H1 (cell line): Measurements from ENCODE around the gene TMEM154. TPM values are rescaled to one million over a fixed set of nuclear protein-coding genes. Genes with fewer than 3 reads are reported as not detected.

Experiments
- CTCF ChIA-PET: fragments of 300-600 bp; sonication (Branson Sonifier 250); formaldehyde crosslinking; loops from one replicate; lab custom pipeline; 2021; ENCODE audit not compliant: partially characterized antibody; lab: Charles Lee
- POLR2A ChIA-PET: fragments of 300-600 bp; sonication (Branson Sonifier 250); formaldehyde crosslinking; loops from one replicate; lab custom pipeline; 2021; ENCODE audit warnings: inconsistent platforms; ENCODE audit not compliant: partially characterized antibody; lab: Charles Lee
- DNase-seq, 2 experiments: peaks; one replicate each; pipeline versions ENCODE4 v3.0.0 to v3.0.0-alpha.2; 2010 to 2022; ENCODE audit warnings: low spot score in 2 of 2, low read depth in 1 of 2, mixed read lengths in 1 of 2
- FAIRE-seq: peaks from 2 replicates; lab custom pipeline; 2011; peaks lifted over from hg19 to GRCh38; lab: Jason Lieb, UNC
- H2AFZ ChIP-seq: 2 replicates; pipeline ENCODE4 v1.8.1; 2012; ENCODE audit warnings: low read length, inconsistent platforms
- H2AK5ac ChIP-seq: 2 replicates; pipeline ENCODE4 v1.6.1; 2013; ENCODE audit warnings: low read depth, low read length
- H2BK120ac ChIP-seq: replicated peaks from 2 replicates; pipeline ENCODE3; 2013; ENCODE audit warnings: low read depth, low read length, inconsistent platforms
- H2BK12ac ChIP-seq: 2 replicates; pipeline ENCODE4 v1.6.1; 2013; ENCODE audit warnings: low read depth, low read length
- H2BK15ac ChIP-seq: 2 replicates; pipeline ENCODE4 v1.6.1; 2013; ENCODE audit warnings: low read length
- H2BK20ac ChIP-seq: 2 replicates; pipeline ENCODE4 v1.6.1; 2013; ENCODE audit warnings: low read length
- H2BK5ac ChIP-seq: 2 replicates; pipeline ENCODE4 v1.6.1; 2013; ENCODE audit warnings: low read depth, low read length
- H3K14ac ChIP-seq: 2 replicates; pipeline ENCODE4 v1.6.1; 2013; ENCODE audit warnings: inconsistent platforms; ENCODE audit not compliant: insufficient read length
- H3K18ac ChIP-seq: 2 replicates; pipeline ENCODE4 v1.6.1; 2013; ENCODE audit warnings: low read length; ENCODE audit errors: extremely low read depth
- H3K23ac ChIP-seq: 2 replicates; pipeline ENCODE4 v1.6.1; 2013; ENCODE audit warnings: inconsistent platforms; ENCODE audit not compliant: insufficient read length
- H3K23me2 ChIP-seq: 2 replicates; pipeline ENCODE4 v1.6.1; 2013; ENCODE audit warnings: low read depth, low read length
- H3K27ac ChIP-seq: 2 replicates; pipeline ENCODE4 v1.6.1; 2011; ENCODE audit warnings: low read depth, low read length, inconsistent platforms
- H3K27me3 ChIP-seq, 4 experiments: replicated peaks in 1 of 4; 1 replicate in 1 of 4; 2 replicates in 3 of 4; pipeline versions ENCODE4 v1.6.1 to v1.8.1; 2011 to 2013; ENCODE audit warnings: low read length in 3 of 4, mild to moderate bottlenecking in 3 of 4, inconsistent platforms in 2 of 4, mixed read lengths in 2 of 4, moderate library complexity in 1 of 4; ENCODE audit not compliant: control insufficient read depth in 3 of 4, insufficient read depth in 3 of 4; ENCODE audit errors: extremely low read depth in 1 of 4
- H3K36me3 ChIP-seq, 4 experiments: 2 replicates each; pipeline versions ENCODE4 v1.6.1 to v1.8.1; 2011 to 2013; ENCODE audit warnings: mild to moderate bottlenecking in 4 of 4, low read length in 3 of 4, moderate library complexity in 2 of 4, control low read depth in 1 of 4, inconsistent platforms in 1 of 4; ENCODE audit not compliant: insufficient read depth in 4 of 4, control insufficient read depth in 2 of 4
- H3K4ac ChIP-seq: replicated peaks from 2 replicates; pipeline ENCODE3; 2013; ENCODE audit warnings: low read length, low read depth, mixed read lengths, inconsistent platforms; ENCODE audit not compliant: insufficient read length
- H3K4me1 ChIP-seq, 4 experiments: replicated peaks in 1 of 4; 1 replicate in 1 of 4; 2 replicates in 3 of 4; pipeline versions ENCODE4 v1.6.1 to v1.8.1; 2011 to 2013; ENCODE audit warnings: low read length in 3 of 4, inconsistent platforms in 2 of 4, mixed read lengths in 1 of 4; ENCODE audit not compliant: insufficient read depth in 4 of 4, control insufficient read depth in 3 of 4
- H3K4me2 ChIP-seq, 2 experiments: 2 replicates each; pipeline versions ENCODE4 v1.6.1 to v1.8.1; 2011 to 2013; ENCODE audit warnings: low read depth in 2 of 2, low read length in 2 of 2, control low read depth in 1 of 2, inconsistent platforms in 1 of 2, mild to moderate bottlenecking in 1 of 2; ENCODE audit not compliant: insufficient read depth in 1 of 2
- H3K4me3 ChIP-seq, 4 experiments: fragments of 200-600, 300-600 bp in 1 of 4; sonication (generic), shearing (Covaris generic), sonication (Bioruptor Twin) in 1 of 4; 2 replicates each; pipeline versions ENCODE4 v1.5.1 to v1.8.1; 2011 to 2016; ENCODE audit warnings: low read length in 4 of 4, low read depth in 3 of 4, control low read depth in 2 of 4, inconsistent platforms in 2 of 4, mild to moderate bottlenecking in 2 of 4, mixed read lengths in 1 of 4, moderate library complexity in 1 of 4; ENCODE audit not compliant: insufficient read depth in 2 of 4; ENCODE audit errors: extremely low read depth in 1 of 4
- H3K56ac ChIP-seq: replicated peaks from 2 replicates; pipeline ENCODE3; 2013; ENCODE audit warnings: low read depth, mild to moderate bottlenecking, mixed read lengths, low read length, inconsistent platforms; ENCODE audit not compliant: insufficient read length
- H3K79me1 ChIP-seq: 2 replicates; pipeline ENCODE4 v1.6.1; 2013; ENCODE audit warnings: low read depth, low read length, control low read depth
- H3K79me2 ChIP-seq, 2 experiments: 2 replicates each; pipeline versions ENCODE4 v1.6.1 to v1.8.1; 2012 to 2013; ENCODE audit warnings: low read length in 2 of 2, mild to moderate bottlenecking in 2 of 2, inconsistent platforms in 1 of 2; ENCODE audit not compliant: insufficient read depth in 2 of 2, control insufficient read depth in 1 of 2
- H3K9ac ChIP-seq, 4 experiments: replicated peaks in 1 of 4; 1 replicate in 1 of 4; 2 replicates in 3 of 4; pipeline versions ENCODE4 v1.6.1 to v1.8.1; 2011 to 2013; ENCODE audit warnings: low read depth in 3 of 4, low read length in 3 of 4, control low read depth in 2 of 4, mild to moderate bottlenecking in 2 of 4, moderate library complexity in 2 of 4, inconsistent platforms in 1 of 4; ENCODE audit errors: extremely low read depth in 1 of 4
- H3K9me3 ChIP-seq, 2 experiments: 2 replicates each; pipeline versions ENCODE4 v1.6.1 to v1.8.1; 2012 to 2013; ENCODE audit warnings: mild to moderate bottlenecking in 2 of 2, moderate library complexity in 2 of 2, control low read depth in 1 of 2, inconsistent platforms in 1 of 2, low read depth in 1 of 2, low read length in 1 of 2, mixed read lengths in 1 of 2; ENCODE audit not compliant: insufficient read depth in 2 of 2
- H4K20me1 ChIP-seq, 2 experiments: replicated peaks in 1 of 2; 2 replicates each; pipeline versions ENCODE3 to v1.8.1; 2011 to 2013; ENCODE audit warnings: inconsistent platforms in 2 of 2, low read length in 2 of 2, mild to moderate bottlenecking in 1 of 2; ENCODE audit not compliant: insufficient read depth in 2 of 2, control insufficient read depth in 1 of 2
- H4K5ac ChIP-seq: 2 replicates; pipeline ENCODE4 v1.6.1; 2013; ENCODE audit warnings: low read length, low read depth, mixed read lengths, inconsistent platforms; ENCODE audit not compliant: insufficient read length
- H4K8ac ChIP-seq: 2 replicates; pipeline ENCODE4 v1.8.0; 2013; ENCODE audit warnings: mild to moderate bottlenecking, moderate library complexity, low read length, inconsistent platforms; ENCODE audit not compliant: insufficient read depth; ENCODE audit errors: extremely low read depth
- H4K91ac ChIP-seq: replicated peaks from 2 replicates; pipeline ENCODE3; 2013; ENCODE audit warnings: low read length, mixed read lengths, inconsistent platforms; ENCODE audit not compliant: insufficient read length
- BACH1 ChIP-seq: IDR thresholded peaks from 2 replicates; pipeline ENCODE4 v1.6.1; 2012; ENCODE audit warnings: low read length, improper control_type of control experiment
- CEBPB ChIP-seq: IDR thresholded peaks from 2 replicates; pipeline ENCODE4 v1.6.1; 2012; ENCODE audit warnings: low read depth, low read length
- CREB1 ChIP-seq: IDR thresholded peaks from 2 replicates; pipeline ENCODE4 v1.6.1; 2012; ENCODE audit warnings: inconsistent platforms
- FOSL1 ChIP-seq: IDR thresholded peaks from 2 replicates; pipeline ENCODE4 v1.6.1; 2011; ENCODE audit warnings: mild to moderate bottlenecking, low read depth, low read length, moderate library complexity; ENCODE audit not compliant: insufficient read depth
- KDM4A ChIP-seq: IDR thresholded peaks from one replicate; pipeline ENCODE4 v1.7.1; 2012; ENCODE audit warnings: low read depth, mild to moderate bottlenecking, moderate library complexity, low read length, inconsistent platforms; ENCODE audit not compliant: severe bottlenecking
- POLR2AphosphoS5 ChIP-seq: IDR thresholded peaks from 2 replicates; pipeline ENCODE4 v1.6.1; 2011; ENCODE audit warnings: low read depth, low read length
- RBBP5 ChIP-seq: IDR thresholded peaks from 2 replicates; pipeline ENCODE4 v1.7.1; 2012; ENCODE audit warnings: low read depth, mild to moderate bottlenecking, inconsistent platforms, low read length, moderate library complexity, borderline replicate concordance
- SIX5 ChIP-seq: IDR thresholded peaks from 2 replicates; pipeline ENCODE4 v1.6.1; 2011; ENCODE audit warnings: mild to moderate bottlenecking, low read depth, low read length
- SP4 ChIP-seq: IDR thresholded peaks from 2 replicates; pipeline ENCODE4 v1.6.1; 2012; ENCODE audit warnings: low read length, inconsistent platforms
- TCF12 ChIP-seq: IDR thresholded peaks from 2 replicates; pipeline ENCODE4 v1.6.1; 2011; ENCODE audit warnings: low read depth, mild to moderate bottlenecking, low read length
- USF2 ChIP-seq: IDR thresholded peaks from 2 replicates; pipeline ENCODE4 v1.6.1; 2011; ENCODE audit warnings: low read length, improper control_type of control experiment
- WGBS, 2 experiments: shearing (Covaris generic) in 1 of 2; methylation state at CpG; one replicate each; pipeline versions ENCODE4 v1.1.6 to v1.1.7; 2013 to 2015; ENCODE audit warnings: low lambda C conversion rate in 2 of 2, mixed read lengths in 2 of 2, inconsistent platforms in 1 of 2, low coverage in 1 of 2, missing lambda C conversion rate in 1 of 2; ENCODE audit not compliant: insufficient replicate concordance in 2 of 2, insufficient coverage in 1 of 2, insufficient read length in 1 of 2; ENCODE audit errors: extremely low coverage in 1 of 2, missing lambda C conversion rate in 1 of 2; 5-methylcytosine and 5-hydroxymethylcytosine counted together
- polyA plus RNA-seq, 7 experiments: library from polyadenylated mRNA; depleted of rRNA in 3 of 7; stranded (reverse) in 5 of 7; unstranded in 2 of 7; fragments of >200 nt in 5 of 7; fragments of 200-250 nt in 2 of 7; gene quantifications; 1 replicate in 5 of 7; 2 replicates in 1 of 7; 4 replicates in 1 of 7; pipeline versions ENCODE4 v1.2.1 to v1.2.3, GENCODE V29; 2011 to 2013; ENCODE audit warnings: missing spikeins in 2 of 7, mixed read lengths in 2 of 7
- total RNA-seq: library from RNA; stranded (reverse); fragmentation: NEBNext Ultra II Directional; extraction: Animal tissue kit (Norgen Biotek cat#: 25700); gene quantifications from 2 replicates; pipeline ENCODE4 v1.2.1, GENCODE V29; 2021

The TMEM154 gene
- total and polyA plus RNA-seq, 2 of the 8 experiments (the other 6 are each of a cell fraction or from before 2014, with no cell fraction given): 0.33 to 1.2 TPM

DNA sequence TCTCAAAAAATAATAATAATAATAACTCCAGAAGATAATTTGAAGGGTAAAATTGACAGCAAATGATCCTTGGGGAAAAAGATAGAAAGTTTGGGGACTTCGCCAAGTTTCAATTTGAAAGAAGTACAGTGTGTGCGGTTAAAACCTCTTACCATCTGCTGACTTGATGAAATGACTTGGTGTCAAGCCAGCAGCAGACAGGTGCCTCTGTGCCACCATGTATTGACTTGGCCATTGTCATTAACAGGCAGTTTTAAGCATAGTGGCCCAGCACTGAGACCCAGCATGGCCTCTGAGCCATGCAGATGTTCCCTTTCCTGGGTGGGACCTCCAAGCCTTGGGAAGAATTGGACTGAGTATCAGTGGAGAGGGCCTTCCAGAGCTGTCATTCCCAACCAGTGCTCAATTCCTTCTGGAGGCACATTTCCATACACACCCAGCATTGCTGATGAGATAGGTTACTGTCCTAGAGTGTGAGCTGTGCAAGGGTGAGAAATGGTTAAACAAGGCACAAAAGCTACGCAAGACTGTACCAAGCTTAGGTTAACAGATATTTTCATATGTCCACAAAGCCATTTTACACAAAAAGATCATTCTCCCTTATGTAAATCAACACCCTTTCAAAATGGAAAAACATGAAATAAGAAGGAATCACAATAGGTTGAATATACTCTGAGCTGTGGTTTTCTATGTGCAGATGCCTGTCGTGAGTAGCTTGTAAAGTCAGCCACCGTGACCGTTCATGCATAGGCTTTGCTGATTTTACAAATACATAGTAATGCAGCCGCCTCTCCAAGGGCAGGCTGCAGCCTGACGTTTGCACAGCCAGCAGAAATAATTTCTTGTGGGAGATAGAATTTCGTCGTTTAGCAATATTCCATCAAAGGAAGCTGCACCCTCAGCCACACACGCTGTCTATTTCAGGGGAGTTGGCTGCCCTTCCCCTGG is 84.5 kb downstream of the TMEM154 start:
- Histone ChIP-seq H2AFZ (no peak overlapping the region), H3K23me2 (no peaks in the 10 kb centered on the region; the same call in 1 of the 2 replicates), H3K9me3 (no peaks in the 10 kb centered on the region), H2BK15ac (no peak overlapping the region), H4K20me1 (no peaks in the 10 kb centered on the region), H3K18ac (no peak overlapping the region), H3K23ac (no peak overlapping the region), H4K8ac (no peak overlapping the region), H2BK120ac (no peak overlapping the region), H3K79me1 (no peaks in the 10 kb centered on the region), H3K14ac (no peak overlapping the region), H2BK12ac (no peak overlapping the region), H3K4me3 (no peak overlapping the region), H3K27ac (no peak overlapping the region), H3K4me1 (peaks cover 0 to 2% (median 0%) of the 10 kb centered on the region in 4 experiments; a peak in 2 of 7 replicates), H3K4me2 (no peak overlapping the region), H3K9ac (no peak overlapping the region), H3K56ac (no peak overlapping the region), H3K36me3 (no peaks in the 10 kb centered on the region), H2BK5ac (no peak overlapping the region), H2AK5ac (no peak overlapping the region), H4K91ac (no peak overlapping the region), H3K79me2 (no peaks in the 10 kb centered on the region), H3K4ac (no peak overlapping the region), H4K5ac (no peak overlapping the region), H2BK20ac (no peak overlapping the region), H3K27me3 (no peaks in the 10 kb centered on the region; a peak in 1 of 7 replicates)
- DNase-seq (peak in 1 of 2 experiments; percentile 28), FAIRE-seq (no peak)
- 84% methylated on average over 11 of the region's 11 CpGs; no CpG with 5 or more reads in 1 of the 2 experiments for WGBS, 2 experiments
- POLR2A ChIA-PET: no interaction called here
- CTCF ChIA-PET: interaction anchor here (0.8 to 1.5 kb wide), 7 partner anchors 16 to 135 kb away, joined by 3 to 5 read pairs (median 3); no protein-coding TSS in a partner anchor
- TF ChIP-seq USF2: no peak
- no peak for TF ChIP-seq BACH1
- no peak for TF ChIP-seq SP4
- no peak for TF ChIP-seq KDM4A
- TF ChIP-seq CEBPB: no peak
- TF ChIP-seq TCF12: no peak
- no peak for TF ChIP-seq SIX5
- no peak for TF ChIP-seq RBBP5
- no peak for TF ChIP-seq CREB1
- TF ChIP-seq FOSL1: no peak
- no peak for TF ChIP-seq POLR2AphosphoS5
